Panc1 (cell line): ENCODE results near the gene HACD3. TPM values are rescaled to one million over a fixed set of nuclear protein-coding genes. Genes with fewer than 3 reads are reported as not detected.

Source experiments
- ATAC-seq: fragments of 200-7000 bp; cut with Tn5 transposase; 2 replicates; pipeline ENCODE4 v1.9.1; 2020; ENCODE audit warnings: mild to moderate bottlenecking, moderate library complexity
- BruUV-seq: library from RNA; stranded (reverse); fragments of 400-500 nt; replicated peaks from 2 replicates; lab custom pipeline; 2021; lab: Mats Ljungman, UMichigan
- CTCF ChIA-PET: fragments of 300-600 bp; sonication (Branson Sonifier 250); formaldehyde crosslinking; loops from one replicate; lab custom pipeline; 2022; ENCODE audit warnings: antibody characterized with exemption; lab: Charles Lee
- POLR2A ChIA-PET: fragments of 300-600 bp; sonication (Branson Sonifier 250); formaldehyde crosslinking; loops from one replicate; lab custom pipeline; 2022; ENCODE audit warnings: antibody characterized with exemption; lab: Charles Lee
- DNase-seq: peaks from one replicate; pipeline ENCODE4 v3.0.0-alpha.2; 2010; ENCODE audit warnings: low read depth, low spot score
- H3K27ac ChIP-seq: 2 replicates; pipeline ENCODE4 v1.5.1; 2011; ENCODE audit warnings: mild to moderate bottlenecking, low read length, inconsistent platforms
- H3K27me3 ChIP-seq: fragments of 200-500 bp; sonication (Bioruptor generic); 2 replicates; pipeline ENCODE4 v1.6.0; 2014; ENCODE audit warnings: low read length, inconsistent platforms; ENCODE audit not compliant: control insufficient read depth, insufficient read depth
- H3K36me3 ChIP-seq: fragments of 200-500 bp; sonication (Bioruptor generic); 2 replicates; pipeline ENCODE4 v1.5.1; 2014; ENCODE audit warnings: inconsistent platforms, mild to moderate bottlenecking, low read length, moderate library complexity; ENCODE audit not compliant: control insufficient read depth, insufficient read depth
- H3K4me1 ChIP-seq: 2 replicates; pipeline ENCODE4 v1.5.1; 2011; ENCODE audit warnings: inconsistent platforms, mild to moderate bottlenecking, low read length, moderate library complexity; ENCODE audit not compliant: control insufficient read depth, insufficient read depth
- H3K4me3 ChIP-seq, 2 experiments: 2 replicates each; pipeline ENCODE4 v1.5.1; 2011 to 2012; ENCODE audit warnings: low read depth in 2 of 2, low read length in 2 of 2, mild to moderate bottlenecking in 2 of 2, inconsistent platforms in 1 of 2, moderate library complexity in 1 of 2
- H3K9me3 ChIP-seq: fragments of 200-500 bp; sonication (Bioruptor generic); 2 replicates; pipeline ENCODE4 v1.5.1; 2014; ENCODE audit warnings: low read depth, mild to moderate bottlenecking, inconsistent platforms, low read length, moderate library complexity; ENCODE audit not compliant: control insufficient read depth, insufficient read depth
- POLR2AphosphoS5 ChIP-seq: IDR thresholded peaks from 2 replicates; pipeline ENCODE4 v1.6.1; 2012; ENCODE audit warnings: mild to moderate bottlenecking, low read depth, low read length, moderate library complexity
- REST ChIP-seq, 2 experiments: IDR thresholded peaks; 2 replicates each; pipeline ENCODE4 v1.6.1; 2011 to 2012; ENCODE audit warnings: low read depth in 2 of 2, control low read depth in 1 of 2, low read length in 1 of 2, mild to moderate bottlenecking in 1 of 2, moderate library complexity in 1 of 2; ENCODE audit not compliant: insufficient read depth in 1 of 2
- SIN3A ChIP-seq: IDR thresholded peaks from 2 replicates; pipeline ENCODE4 v1.6.1; 2012; ENCODE audit warnings: low read depth, mild to moderate bottlenecking, low read length, moderate library complexity, borderline replicate concordance; ENCODE audit not compliant: insufficient read depth
- TCF7L2 ChIP-seq: IDR thresholded peaks from 2 replicates; pipeline ENCODE4 v1.6.1; 2011; ENCODE audit warnings: mild to moderate bottlenecking, low read depth, low read length, inconsistent platforms
- in situ Hi-C: cut with HindIII; loops from 2 replicates; pipeline ENCODE4 v1.10.0; 2016; ENCODE audit warnings: low sequenced_read_pairs, low pct_unique_long_range_greater_than_20kb
- intact Hi-C: fragments of 100-400 bp; cut with micrococcal nuclease; formaldehyde crosslinking; loops from one replicate; pipeline ENCODE4 v1.10.0; 2022; ENCODE audit not compliant: unreplicated experiment
- total RNA-seq: library from RNA; stranded (reverse); gene quantifications from one replicate; pipeline ENCODE4 v1.2.1, GENCODE V29; 2021; ENCODE audit not compliant: unreplicated experiment
- TF ChIP-seq, protein P1 (sequence below): fragments of 450-650 bp; IDR thresholded peaks from 2 replicates; pipeline ENCODE4 v1.5.1; 2017; ENCODE audit warnings: mild to moderate bottlenecking

The HACD3 gene
- total RNA-seq, 1 experiment from 2014 or later, result 83.2 TPM

DNA sequence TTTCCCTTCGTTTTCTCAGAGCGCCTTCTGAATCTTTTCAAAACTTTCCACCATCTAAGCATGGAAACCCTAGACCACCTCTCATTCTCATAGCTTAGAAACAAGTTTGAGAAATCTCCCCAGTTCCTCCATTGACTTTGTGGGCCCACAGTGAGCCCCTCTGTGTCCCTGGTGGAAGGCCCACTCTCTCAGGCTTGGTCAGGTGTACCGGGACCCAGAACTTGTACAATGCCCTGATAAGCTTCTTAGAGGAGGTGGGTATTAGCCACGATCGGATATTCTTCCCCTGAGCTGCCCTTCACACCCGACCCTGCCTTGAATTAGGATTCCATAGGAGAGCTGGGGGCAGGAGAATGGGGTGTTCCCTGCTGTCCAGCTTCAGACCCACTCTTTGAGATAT lies 91.4 kb downstream of the HACD3 start, which contains the start of gene SLC24A1:
Gene SLC24A1, plus strand, starts transcription at position 301 of the 400 bp plus-strand sequence. CDS start 2,143 bp downstream, outside the sequence.
- POLR2A ChIA-PET, result no interaction called here
- no peaks in the 10 kb centered on the region for H3K4me1 ChIP-seq
- DNase-seq (no peak), ATAC-seq (no peak)
- no peak within 1 kb of the TSS for H3K4me3 ChIP-seq
- H3K27ac ChIP-seq, result no peak within 1 kb of the TSS
- BruUV-seq, result no TSS peak
- no peaks in the 10 kb centered on the region for H3K36me3 ChIP-seq
- CTCF ChIA-PET, result no interaction called here
- TF ChIP-seq, protein P1, sequence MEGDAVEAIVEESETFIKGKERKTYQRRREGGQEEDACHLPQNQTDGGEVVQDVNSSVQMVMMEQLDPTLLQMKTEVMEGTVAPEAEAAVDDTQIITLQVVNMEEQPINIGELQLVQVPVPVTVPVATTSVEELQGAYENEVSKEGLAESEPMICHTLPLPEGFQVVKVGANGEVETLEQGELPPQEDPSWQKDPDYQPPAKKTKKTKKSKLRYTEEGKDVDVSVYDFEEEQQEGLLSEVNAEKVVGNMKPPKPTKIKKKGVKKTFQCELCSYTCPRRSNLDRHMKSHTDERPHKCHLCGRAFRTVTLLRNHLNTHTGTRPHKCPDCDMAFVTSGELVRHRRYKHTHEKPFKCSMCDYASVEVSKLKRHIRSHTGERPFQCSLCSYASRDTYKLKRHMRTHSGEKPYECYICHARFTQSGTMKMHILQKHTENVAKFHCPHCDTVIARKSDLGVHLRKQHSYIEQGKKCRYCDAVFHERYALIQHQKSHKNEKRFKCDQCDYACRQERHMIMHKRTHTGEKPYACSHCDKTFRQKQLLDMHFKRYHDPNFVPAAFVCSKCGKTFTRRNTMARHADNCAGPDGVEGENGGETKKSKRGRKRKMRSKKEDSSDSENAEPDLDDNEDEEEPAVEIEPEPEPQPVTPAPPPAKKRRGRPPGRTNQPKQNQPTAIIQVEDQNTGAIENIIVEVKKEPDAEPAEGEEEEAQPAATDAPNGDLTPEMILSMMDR, result no peak
- no peak for TF ChIP-seq SIN3A
- no peaks in the 10 kb centered on the region for H3K27me3 ChIP-seq
- intact Hi-C loops (no loop called here), in situ Hi-C loops (no loop called here)
- no peaks in the 10 kb centered on the region for H3K9me3 ChIP-seq

- Histone ChIP-seq H3K4me3 (no peak overlapping the region), H3K27ac (no peak overlapping the region), H3K36me3 (no peaks in the 10 kb centered on the region), H3K4me1 (no peaks in the 10 kb centered on the region), H3K9me3 (no peaks in the 10 kb centered on the region), H3K27me3 (no peaks in the 10 kb centered on the region)
- in situ Hi-C loops (no loop called here), intact Hi-C loops (no loop called here)
- TF ChIP-seq POLR2AphosphoS5, result no peak
- TF ChIP-seq REST (IDR thresholded peaks at IDR 0.05; ENCODE audit: insufficient read depth in 1 of 2, low read depth in 2 of 2, low read length in 1 of 2), result no peak
- no peak for TF ChIP-seq TCF7L2
- TF ChIP-seq, protein P1, result no peak
- no peak for TF ChIP-seq SIN3A
- BruUV-seq, result no TSS peak
- POLR2A ChIA-PET, result no interaction called here
- ATAC-seq (no peak), DNase-seq (no peak)
- CTCF ChIA-PET, result no interaction called here
Measured at GRCh38 chr15:65623103-65623502, 92.8 kb downstream of the HACD3 start.
